Hepatocyte (in vitro differentiated cells): Measurements from ENCODE around the gene ASTN2. TPM values are rescaled to one million over a fixed set of nuclear protein-coding genes. Genes with fewer than 3 reads are reported as not detected.

Source experiments
- DNase-seq: peaks from one replicate; pipeline ENCODE4 v3.0.0-alpha.2; 2016; ENCODE audit warnings: low spot score
- H2AFZ ChIP-seq: fragments of 200-600 bp; sonication (generic); 2 replicates; pipeline ENCODE4 v1.6.0; 2016; ENCODE audit warnings: antibody characterized with exemption, mild to moderate bottlenecking
- H3K27ac ChIP-seq: fragments of 200-600 bp; sonication (generic); 2 replicates; pipeline ENCODE4 v1.5.1; 2016; ENCODE audit warnings: mild to moderate bottlenecking
- H3K27me3 ChIP-seq: fragments of 200-600 bp; sonication (generic); 2 replicates; pipeline ENCODE4 v1.6.1; 2016
- H3K36me3 ChIP-seq: fragments of 200-600 bp; sonication (generic); replicated peaks from 2 replicates; pipeline ENCODE4 v1.5.1; 2016; ENCODE audit warnings: low read depth; ENCODE audit not compliant: insufficient read depth
- H3K4me1 ChIP-seq: fragments of 200-600 bp; sonication (generic); 2 replicates; pipeline ENCODE4 v1.5.1; 2016; ENCODE audit warnings: mild to moderate bottlenecking, moderate library complexity; ENCODE audit not compliant: insufficient read depth
- H3K4me2 ChIP-seq: fragments of 200-600 bp; sonication (generic); 2 replicates; pipeline ENCODE4 v1.6.0; 2016
- H3K4me3 ChIP-seq: fragments of 200-600 bp; sonication (generic); 2 replicates; pipeline ENCODE4 v1.5.1; 2016; ENCODE audit warnings: mild to moderate bottlenecking
- H3K79me2 ChIP-seq: fragments of 200-600 bp; sonication (generic); 2 replicates; pipeline ENCODE4 v1.6.0; 2017; ENCODE audit warnings: mild to moderate bottlenecking
- H3K9me2 ChIP-seq: fragments of 200-600 bp; sonication (generic); replicated peaks from 2 replicates; pipeline ENCODE4 v1.6.0; 2017; ENCODE audit warnings: mild to moderate bottlenecking; ENCODE audit not compliant: insufficient read depth
- H3K9me3 ChIP-seq: fragments of 200-600 bp; sonication (generic); 2 replicates; pipeline ENCODE4 v1.5.1; 2016; ENCODE audit warnings: low read depth, mild to moderate bottlenecking
- H4K20me1 ChIP-seq: fragments of 200-600 bp; sonication (generic); 2 replicates; pipeline ENCODE4 v1.6.0; 2016; ENCODE audit warnings: mild to moderate bottlenecking; ENCODE audit not compliant: insufficient read depth, poor library complexity, severe bottlenecking
- EZH2 ChIP-seq: fragments of 200-600 bp; sonication (generic); IDR thresholded peaks from 2 replicates; pipeline ENCODE4 v1.6.1; 2016; ENCODE audit warnings: antibody characterized with exemption, mild to moderate bottlenecking, borderline replicate concordance
- EZH2phosphoT487 ChIP-seq: fragments of 200-600 bp; sonication (generic); IDR thresholded peaks from one replicate; pipeline ENCODE4 v1.6.1; 2018; ENCODE audit warnings: antibody characterized with exemption, mild to moderate bottlenecking, low read depth, moderate library complexity; ENCODE audit not compliant: unreplicated experiment, severe bottlenecking
- WGBS: methylation state at CpG from one replicate; pipeline ENCODE4 v1.1.6; 2016; ENCODE audit warnings: low lambda C conversion rate; ENCODE audit errors: missing lambda C conversion rate; 5-methylcytosine and 5-hydroxymethylcytosine counted together
- polyA plus RNA-seq: library from polyadenylated mRNA; unstranded; fragments of >200 nt; fragmentation: Nextera tagmentation; extraction: Ambion mirVana; gene quantifications from 2 replicates; pipeline ENCODE4 v1.2.1, GENCODE V29; 2016
- total RNA-seq: library from RNA; depleted of rRNA; stranded (reverse); fragments of >200 nt; gene quantifications from 2 replicates; pipeline ENCODE4 v1.2.3, GENCODE V29; 2014
- TF ChIP-seq, protein P1 (sequence below): fragments of 200-600 bp; sonication (generic); IDR thresholded peaks from 2 replicates; pipeline ENCODE4 v1.5.1; 2016; ENCODE audit warnings: antibody characterized with exemption, mild to moderate bottlenecking; ENCODE audit not compliant: poor library complexity

Gene ASTN2
- total and polyA plus RNA-seq, 2 experiments from 2014 or later = 6.4 to 8.4 TPM

DNA sequence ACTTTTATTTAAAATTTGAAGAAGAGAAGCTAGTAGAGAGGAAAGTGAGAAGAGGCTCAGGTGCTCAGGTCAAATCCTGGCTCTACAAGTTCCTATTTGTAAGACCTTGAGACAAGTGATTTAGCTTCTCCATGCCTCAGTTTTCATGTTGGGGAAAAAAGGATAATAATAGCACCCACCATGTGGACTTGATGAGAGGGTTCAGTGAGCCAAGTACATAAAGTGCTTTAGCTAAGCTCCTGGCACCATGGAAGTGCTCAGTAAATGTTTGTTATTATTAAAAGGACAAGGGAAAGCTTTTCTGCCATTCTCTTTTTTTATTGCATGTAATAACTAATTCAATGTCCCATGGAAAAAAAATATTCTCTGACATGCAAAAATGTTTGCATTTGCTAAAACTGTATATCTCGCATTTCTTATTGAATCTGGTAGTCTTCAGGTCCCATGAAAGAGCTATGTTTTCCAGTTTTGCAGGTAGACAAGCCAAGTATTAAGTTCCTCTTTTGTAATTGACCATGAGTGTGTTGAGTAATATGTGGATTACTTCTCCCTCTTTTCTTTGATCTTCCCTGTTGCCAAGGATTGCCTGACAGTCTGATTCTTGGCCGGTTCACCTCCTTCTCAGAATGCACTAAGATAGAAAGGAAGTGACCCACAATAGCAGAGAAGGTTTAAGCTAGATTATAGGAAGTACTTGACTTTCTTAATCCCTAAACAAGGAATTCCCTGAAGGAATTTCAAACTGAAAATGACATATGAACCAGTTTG is 773.4 kb downstream of the ASTN2 start:
- Histone ChIP-seq H3K36me3 (no peaks in the 10 kb centered on the region), H3K4me2 (no peak overlapping the region), H3K4me1 (no peaks in the 10 kb centered on the region), H3K4me3 (no peak overlapping the region), H3K9me3 (no peaks in the 10 kb centered on the region), H2AFZ (no peak overlapping the region), H4K20me1 (no peaks in the 10 kb centered on the region), H3K27me3 (no peaks in the 10 kb centered on the region), H3K9me2 (no peaks in the 10 kb centered on the region), H3K27ac (no peak overlapping the region), H3K79me2 (no peaks in the 10 kb centered on the region)
- no peak for DNase-seq
- WGBS = 67% methylated on average over 2 of the region's 2 CpGs
- no peak for TF ChIP-seq EZH2phosphoT487
- no peak for TF ChIP-seq EZH2
- TF ChIP-seq, protein P1, sequence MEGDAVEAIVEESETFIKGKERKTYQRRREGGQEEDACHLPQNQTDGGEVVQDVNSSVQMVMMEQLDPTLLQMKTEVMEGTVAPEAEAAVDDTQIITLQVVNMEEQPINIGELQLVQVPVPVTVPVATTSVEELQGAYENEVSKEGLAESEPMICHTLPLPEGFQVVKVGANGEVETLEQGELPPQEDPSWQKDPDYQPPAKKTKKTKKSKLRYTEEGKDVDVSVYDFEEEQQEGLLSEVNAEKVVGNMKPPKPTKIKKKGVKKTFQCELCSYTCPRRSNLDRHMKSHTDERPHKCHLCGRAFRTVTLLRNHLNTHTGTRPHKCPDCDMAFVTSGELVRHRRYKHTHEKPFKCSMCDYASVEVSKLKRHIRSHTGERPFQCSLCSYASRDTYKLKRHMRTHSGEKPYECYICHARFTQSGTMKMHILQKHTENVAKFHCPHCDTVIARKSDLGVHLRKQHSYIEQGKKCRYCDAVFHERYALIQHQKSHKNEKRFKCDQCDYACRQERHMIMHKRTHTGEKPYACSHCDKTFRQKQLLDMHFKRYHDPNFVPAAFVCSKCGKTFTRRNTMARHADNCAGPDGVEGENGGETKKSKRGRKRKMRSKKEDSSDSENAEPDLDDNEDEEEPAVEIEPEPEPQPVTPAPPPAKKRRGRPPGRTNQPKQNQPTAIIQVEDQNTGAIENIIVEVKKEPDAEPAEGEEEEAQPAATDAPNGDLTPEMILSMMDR = no peak

DNA sequence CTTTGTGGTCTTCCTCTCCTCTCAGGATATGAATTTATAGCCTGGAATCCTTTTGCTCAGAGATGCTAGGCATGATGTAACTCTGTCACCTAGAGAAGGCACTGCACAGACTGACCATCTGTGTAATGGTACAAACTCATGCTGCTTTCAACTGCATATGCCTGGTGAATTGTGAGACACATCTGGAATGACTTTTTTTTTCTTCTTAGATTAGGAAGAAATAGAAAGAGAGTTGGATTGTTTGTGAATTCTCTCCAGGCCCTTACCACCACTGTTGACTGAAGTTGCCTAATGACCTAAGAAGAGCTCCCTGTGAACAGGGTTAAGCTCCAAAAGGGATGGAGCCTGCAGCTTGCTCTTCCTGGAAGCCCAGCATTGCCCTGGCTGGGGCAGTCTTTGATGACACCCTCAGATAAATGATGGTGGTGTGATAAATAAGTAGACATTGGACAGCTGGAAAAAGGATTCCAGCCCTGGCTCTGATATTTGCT is 775.6 kb downstream of the ASTN2 start:
- H2AFZ ChIP-seq = no peak overlapping the region
- H3K4me1 ChIP-seq = no peaks in the 10 kb centered on the region
- no peaks in the 10 kb centered on the region for H4K20me1 ChIP-seq
- H3K4me2 ChIP-seq = no peak overlapping the region
- TF ChIP-seq, protein P1 = no peak
- TF ChIP-seq EZH2 (no peak), EZH2phosphoT487 (no peak)
- no peak for DNase-seq
- H3K36me3 ChIP-seq = no peaks in the 10 kb centered on the region
- H3K4me3 ChIP-seq = no peak overlapping the region
- no peaks in the 10 kb centered on the region for H3K9me2 ChIP-seq
- no peaks in the 10 kb centered on the region for H3K79me2 ChIP-seq
- no peak overlapping the region for H3K27ac ChIP-seq
- no peaks in the 10 kb centered on the region for H3K27me3 ChIP-seq
- no peaks in the 10 kb centered on the region for H3K9me3 ChIP-seq

DNA sequence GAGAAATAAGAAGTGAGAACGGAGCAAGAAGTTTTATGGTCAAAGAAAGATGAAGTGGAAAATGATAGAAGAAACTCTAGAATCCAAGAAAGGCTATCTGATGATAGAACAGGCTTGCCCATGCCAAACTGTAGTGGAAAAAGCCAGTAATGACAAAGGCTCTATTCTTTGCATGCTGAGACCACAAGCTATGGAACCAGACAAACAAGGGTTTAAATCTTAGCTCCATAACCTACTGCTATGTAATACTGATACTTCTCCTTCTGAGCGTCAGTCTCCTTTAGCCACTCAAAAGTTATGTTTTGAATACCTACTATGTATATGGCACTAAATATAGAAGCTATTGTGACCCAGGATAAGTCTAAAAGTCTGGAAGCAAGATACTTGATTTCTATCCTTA is 778.9 kb downstream of the ASTN2 start:
- Histone ChIP-seq H3K9me3 (no peaks in the 10 kb centered on the region), H3K79me2 (no peaks in the 10 kb centered on the region), H3K36me3 (no peaks in the 10 kb centered on the region), H2AFZ (no peak overlapping the region), H4K20me1 (no peaks in the 10 kb centered on the region), H3K4me3 (no peak overlapping the region), H3K27ac (no peak overlapping the region), H3K4me2 (no peak overlapping the region), H3K4me1 (no peaks in the 10 kb centered on the region), H3K27me3 (no peaks in the 10 kb centered on the region), H3K9me2 (no peaks in the 10 kb centered on the region)
- no peak for DNase-seq
- TF ChIP-seq, protein P1 = no peak
- TF ChIP-seq EZH2phosphoT487 (no peak), EZH2 (no peak)
- 97% methylated on average over 2 of the region's 2 CpGs for WGBS
